T-cell (primary cell): ENCODE results near the gene TPRG1L. TPM values are rescaled to one million over a fixed set of nuclear protein-coding genes. Genes with fewer than 3 reads are reported as not detected.

ENCODE experiments used
- ATAC-seq, 4 experiments: fragments of 200-7000 bp in 3 of 4; fragments of 150-1000 bp in 1 of 4; cut with Tn5 transposase; replicated peaks in 1 of 4; 1 replicate in 3 of 4; 2 replicates in 1 of 4; pipeline ENCODE4 v1.10.0; 2021; ENCODE audit warnings: moderate library complexity in 3 of 4, mild to moderate bottlenecking in 2 of 4, moderate number of reproducible peaks in 1 of 4
- CTCF ChIA-PET, 2 donors: fragments of 300-600 bp; sonication (Branson Sonifier 250); formaldehyde crosslinking; loops; one replicate each; lab custom pipeline; 2022; ENCODE audit warnings: antibody characterized with exemption in 2 of 2; lab: Charles Lee
- POLR2A ChIA-PET, 2 donors: fragments of 300-600 bp; sonication (Branson Sonifier 250); formaldehyde crosslinking; loops; one replicate each; lab custom pipeline; 2022; ENCODE audit warnings: antibody characterized with exemption in 2 of 2; lab: Charles Lee
- DNase-seq, 35 experiments: peaks; one replicate each; pipeline versions ENCODE4 v3.0.0 to v3.0.0-alpha.2; 2013 to 2023
- H3K27ac ChIP-seq: one replicate; pipeline ENCODE4 v1.5.1; 2013; ENCODE audit warnings: low read length
- H3K27me3 ChIP-seq, 2 experiments: replicated peaks in 1 of 2; 1 replicate in 1 of 2; 2 replicates in 1 of 2; pipeline versions ENCODE4 v1.6.1 to v1.7.0; 2013; ENCODE audit warnings: low read length in 1 of 2, mixed read lengths in 1 of 2; ENCODE audit not compliant: control insufficient read depth in 2 of 2, insufficient read depth in 2 of 2; ENCODE audit errors: extremely low read depth in 1 of 2
- H3K36me3 ChIP-seq, 2 donors: 1 replicate in 1 of 2; 2 replicates in 1 of 2; pipeline versions ENCODE4 v1.6.1 to v1.7.0; 2013; ENCODE audit warnings: low read length in 1 of 2; ENCODE audit not compliant: control insufficient read depth in 2 of 2, insufficient read depth in 1 of 2; ENCODE audit errors: extremely low read depth in 1 of 2
- H3K4me1 ChIP-seq, 2 experiments: 1 replicate in 1 of 2; 2 replicates in 1 of 2; pipeline versions ENCODE4 v1.6.1 to v1.7.0; 2013; ENCODE audit warnings: low read length in 2 of 2, mixed read lengths in 1 of 2; ENCODE audit not compliant: insufficient read depth in 2 of 2, control insufficient read depth in 1 of 2; ENCODE audit errors: extremely low read depth in 1 of 2
- H3K4me3 ChIP-seq, 2 donors: 1 replicate in 1 of 2; 2 replicates in 1 of 2; pipeline versions ENCODE4 v1.5.1 to v1.7.0; 2013; ENCODE audit warnings: mild to moderate bottlenecking in 2 of 2, low read length in 1 of 2, moderate library complexity in 1 of 2; ENCODE audit not compliant: control insufficient read depth in 1 of 2; ENCODE audit errors: extremely low read depth in 1 of 2
- H3K9me3 ChIP-seq: 2 replicates; pipeline ENCODE4 v1.7.0; 2013
- H3K27ac Mint-ChIP-seq, 2 donors: one replicate each; pipeline ENCODE4 v1.8.0; 2020 to 2021; ENCODE audit warnings: mild to moderate bottlenecking in 2 of 2, mixed read lengths in 2 of 2
- H3K27me3 Mint-ChIP-seq, 2 donors: one replicate each; pipeline ENCODE4 v1.8.0; 2021 to 2022; ENCODE audit warnings: mixed read lengths in 2 of 2
- H3K36me3 Mint-ChIP-seq: one replicate; pipeline ENCODE4 v1.8.0; 2021; ENCODE audit warnings: mixed read lengths
- H3K4me1 Mint-ChIP-seq, 3 donors: one replicate each; pipeline ENCODE4 v1.8.0; 2020 to 2022; ENCODE audit warnings: mixed read lengths in 3 of 3, mild to moderate bottlenecking in 1 of 3
- H3K4me3 Mint-ChIP-seq, 3 donors: one replicate each; pipeline ENCODE4 v1.8.0; 2020 to 2022; ENCODE audit warnings: mild to moderate bottlenecking in 3 of 3, mixed read lengths in 3 of 3, moderate library complexity in 3 of 3
- H3K9me3 Mint-ChIP-seq, 3 donors: one replicate each; pipeline ENCODE4 v1.8.0; 2020 to 2022; ENCODE audit warnings: mixed read lengths in 3 of 3
- WGBS: methylation state at CpG from one replicate; pipeline ENCODE4 v1.1.5; 2013; ENCODE audit warnings: missing lambda C conversion rate; ENCODE audit not compliant: insufficient coverage; 5-methylcytosine and 5-hydroxymethylcytosine counted together
- total RNA-seq, 35 experiments: library from RNA in 6 of 35; stranded (reverse) in 6 of 35; fragments of 120-200 nt in 1 of 35; gene quantifications; one replicate each; pipeline versions ENCODE4 v1.2.1 to v1.2.4 and lab custom pipeline; 2013 to 2026

The TPRG1L gene
- total RNA-seq, 5 donors from 2014 or later (not counting 1 experiment from before 2014, with no cell fraction given), result 36.7 to 48.5 (median 45.4) TPM

DNA sequence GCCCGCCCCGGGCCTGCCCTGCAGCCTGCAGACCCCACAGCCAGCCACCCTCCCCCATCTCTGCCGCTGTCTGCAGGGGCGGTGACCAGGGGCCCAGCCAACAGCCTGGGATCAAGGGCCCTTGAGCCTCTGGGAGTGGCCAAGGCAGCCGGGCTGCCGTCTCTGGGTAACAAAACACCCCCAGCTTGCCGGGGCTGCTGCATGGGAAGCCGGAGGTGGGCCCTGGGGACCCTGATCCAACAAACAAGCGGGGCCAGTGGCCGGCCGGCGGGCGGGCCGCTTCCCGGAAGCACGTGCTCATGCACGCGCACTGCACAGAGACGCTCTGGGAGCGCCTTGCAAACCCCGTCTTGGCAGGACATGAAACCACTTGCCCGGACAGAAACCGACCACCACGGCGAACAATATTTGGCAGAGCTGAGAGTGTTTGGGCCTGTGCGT, 26.7 kb upstream of the TPRG1L start:
- H3K4me1 ChIP-seq, result peaks cover 18 to 35% of the 10 kb centered on the region in 2 experiments
- Mint-ChIP-seq H3K4me1 (peaks cover 15 to 24% (median 22%) of the 10 kb centered on the region in 3 donors), H3K27me3 (peaks cover 0 to 7% of the 10 kb centered on the region in 2 donors), H3K9me3 (no peaks in the 10 kb centered on the region), H3K27ac (peak overlapping the region in 1 of 2 donors; percentile 98), H3K36me3 (no peaks in the 10 kb centered on the region), H3K4me3 (peak overlapping the region; percentile 73 to 89 (median 74))
- ATAC-seq (peak in 1 of 4 experiments; percentile 31), DNase-seq (peak in 1 of 35 experiments; percentile 30)
- no peak overlapping the region for H3K27ac ChIP-seq
- peaks cover 0 to 35% of the 10 kb centered on the region in 2 experiments for H3K27me3 ChIP-seq
- H3K9me3 ChIP-seq, result no peaks in the 10 kb centered on the region
- H3K4me3 ChIP-seq, result peak overlapping the region; percentile 27 to 38
- 49% methylated on average over 19 of the region's 26 CpGs for WGBS
- ChIA-PET CTCF (no interaction called here), POLR2A (no interaction called here)
- no peaks in the 10 kb centered on the region for H3K36me3 ChIP-seq

- POLR2A ChIA-PET, result no interaction called here
- 50% methylated on average over 17 of the region's 30 CpGs for WGBS
- H3K4me3 Mint-ChIP-seq, result peak overlapping the region; percentile 28 to 89 (median 73)
- peaks cover 15 to 24% (median 22%) of the 10 kb centered on the region in 3 donors for H3K4me1 Mint-ChIP-seq
- no peak overlapping the region for H3K4me3 ChIP-seq
- peaks cover 18 to 35% of the 10 kb centered on the region in 2 experiments for H3K4me1 ChIP-seq
- no peaks in the 10 kb centered on the region for H3K36me3 ChIP-seq
- peaks cover 0 to 7% of the 10 kb centered on the region in 2 donors for H3K27me3 Mint-ChIP-seq
- H3K27ac Mint-ChIP-seq, result peak overlapping the region in 1 of 2 donors; percentile 98
- CTCF ChIA-PET, result no interaction called here
- H3K9me3 Mint-ChIP-seq, result no peaks in the 10 kb centered on the region
- no peaks in the 10 kb centered on the region for H3K9me3 ChIP-seq
- no peak for ATAC-seq
- no peak overlapping the region for H3K27ac ChIP-seq
- peaks cover 0 to 40% of the 10 kb centered on the region in 2 experiments for H3K27me3 ChIP-seq
- DNase-seq, result peak in 1 of 35 experiments; percentile 19
- H3K36me3 Mint-ChIP-seq, result no peaks in the 10 kb centered on the region
Observed at GRCh38 chr1:3598522-3599285, 26.1 kb upstream of the TPRG1L start.

DNA sequence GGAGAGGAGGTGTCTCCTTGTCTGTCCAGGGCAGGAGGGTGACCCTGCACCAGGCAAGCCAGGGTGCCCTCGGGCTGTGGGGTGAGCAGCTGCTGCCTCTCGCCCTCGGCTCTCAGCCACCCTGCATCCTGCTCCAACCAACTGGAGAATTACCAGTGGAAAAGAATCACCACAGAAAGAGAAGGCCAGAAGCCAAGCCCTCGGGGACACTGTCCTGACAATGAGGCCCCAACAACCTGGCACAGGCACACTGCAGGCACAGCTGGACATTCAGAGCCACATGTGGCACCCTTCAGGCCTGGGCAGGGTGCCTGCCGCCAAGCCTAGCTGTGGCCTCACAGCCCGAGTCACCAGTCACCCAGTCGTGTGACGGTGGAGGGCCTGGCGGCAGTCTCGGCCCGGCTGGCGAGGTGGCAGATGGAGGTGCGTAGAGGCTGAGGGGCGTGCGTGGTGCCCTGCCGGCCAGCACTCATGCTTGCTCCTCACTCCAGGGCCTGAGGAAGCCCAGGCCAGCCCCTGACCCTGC, 25.5 kb upstream of the TPRG1L start:
- peaks cover 0 to 46% of the 10 kb centered on the region in 2 experiments for H3K27me3 ChIP-seq
- H3K27ac Mint-ChIP-seq, result peak overlapping the region; percentile 22 to 23
- H3K4me1 Mint-ChIP-seq, result peaks cover 15 to 24% (median 22%) of the 10 kb centered on the region in 3 donors
- ATAC-seq (no peak), DNase-seq (no peak)
- H3K36me3 ChIP-seq, result no peaks in the 10 kb centered on the region
- H3K27me3 Mint-ChIP-seq, result peaks cover 0 to 7% of the 10 kb centered on the region in 2 donors
- POLR2A ChIA-PET, result no interaction called here
- H3K36me3 Mint-ChIP-seq, result no peaks in the 10 kb centered on the region
- H3K9me3 Mint-ChIP-seq, result no peaks in the 10 kb centered on the region
- no peak overlapping the region for H3K4me3 ChIP-seq
- 88% methylated on average over 16 of the region's 16 CpGs for WGBS
- CTCF ChIA-PET, result no interaction called here
- no peaks in the 10 kb centered on the region for H3K9me3 ChIP-seq
- H3K4me3 Mint-ChIP-seq, result peak overlapping the region in 1 of 3 donors; percentile 89
- peaks cover 18 to 35% of the 10 kb centered on the region in 2 experiments for H3K4me1 ChIP-seq
- no peak overlapping the region for H3K27ac ChIP-seq

DNA sequence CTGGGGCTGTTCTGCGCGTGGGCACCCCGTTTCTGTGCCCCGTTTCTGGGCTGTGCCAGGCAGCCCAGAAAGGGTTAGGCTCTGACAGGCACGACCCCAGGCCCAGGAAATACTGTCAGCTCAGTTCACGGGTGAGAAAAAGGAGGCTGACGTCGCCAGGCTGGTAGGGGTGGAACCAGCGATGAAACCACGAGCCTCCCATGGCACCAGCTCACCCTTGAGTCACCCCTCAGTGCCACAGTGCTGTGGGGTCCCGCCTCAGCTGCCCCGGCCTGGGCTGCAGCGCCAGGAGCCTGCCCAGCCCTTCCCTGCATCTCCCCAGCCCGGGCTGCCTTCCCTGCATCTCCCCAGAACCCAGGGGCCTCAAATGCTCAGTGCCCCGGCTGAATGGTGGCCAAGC, 25.0 kb upstream of the TPRG1L start:
- H3K36me3 ChIP-seq, result no peaks in the 10 kb centered on the region
- ATAC-seq, result no peak
- H3K27me3 Mint-ChIP-seq, result peaks cover 0 to 7% of the 10 kb centered on the region in 2 donors
- H3K4me1 ChIP-seq, result peaks cover 18 to 35% of the 10 kb centered on the region in 2 experiments
- H3K4me1 Mint-ChIP-seq, result peaks cover 15 to 24% (median 22%) of the 10 kb centered on the region in 3 donors
- WGBS, result 77% methylated on average over 12 of the region's 15 CpGs
- peaks cover 0 to 46% of the 10 kb centered on the region in 2 experiments for H3K27me3 ChIP-seq
- H3K27ac ChIP-seq, result no peak overlapping the region
- no peaks in the 10 kb centered on the region for H3K9me3 ChIP-seq
- peak overlapping the region in 1 of 2 donors; percentile 44 for H3K27ac Mint-ChIP-seq
- no peak overlapping the region for H3K4me3 ChIP-seq
- no peaks in the 10 kb centered on the region for H3K36me3 Mint-ChIP-seq
- ChIA-PET CTCF (no interaction called here), POLR2A (no interaction called here)
- peak in 1 of 35 experiments; percentile 5 for DNase-seq
- H3K9me3 Mint-ChIP-seq, result no peaks in the 10 kb centered on the region
- H3K4me3 Mint-ChIP-seq, result no peak overlapping the region

DNA sequence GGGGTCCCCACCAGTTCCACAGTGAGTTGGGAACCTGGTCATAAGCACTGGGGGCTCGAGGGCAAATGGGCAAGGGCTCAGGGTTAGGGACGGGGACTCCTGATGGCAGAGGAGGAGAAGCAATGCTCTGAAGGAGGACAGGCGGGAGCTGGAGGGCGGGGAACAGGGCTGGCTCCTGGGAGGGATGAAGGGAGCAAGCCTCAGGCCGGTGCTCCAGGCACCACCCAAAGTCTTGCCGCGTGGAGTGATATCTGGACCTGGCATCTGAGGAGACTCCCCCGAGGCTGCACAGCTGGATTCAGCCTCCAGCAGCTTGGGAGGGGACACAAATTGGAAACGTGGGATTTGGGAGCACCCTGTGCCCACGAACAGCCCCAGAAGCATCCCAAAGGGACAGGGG, 24.5 kb upstream of the TPRG1L start:
- Mint-ChIP-seq H3K27ac (peak overlapping the region in 1 of 2 donors; percentile 44), H3K36me3 (no peaks in the 10 kb centered on the region), H3K4me1 (peaks cover 15 to 24% (median 22%) of the 10 kb centered on the region in 3 donors), H3K27me3 (peaks cover 0 to 7% of the 10 kb centered on the region in 2 donors), H3K4me3 (no peak overlapping the region), H3K9me3 (no peaks in the 10 kb centered on the region)
- Histone ChIP-seq H3K27ac (no peak overlapping the region), H3K36me3 (no peaks in the 10 kb centered on the region), H3K9me3 (no peaks in the 10 kb centered on the region), H3K27me3 (peaks cover 0 to 46% of the 10 kb centered on the region in 2 experiments), H3K4me3 (no peak overlapping the region), H3K4me1 (peaks cover 18 to 35% of the 10 kb centered on the region in 2 experiments)
- ATAC-seq (no peak), DNase-seq (no peak)
- CTCF ChIA-PET, result no interaction called here
- 81% methylated on average over 7 of the region's 10 CpGs for WGBS
- POLR2A ChIA-PET, result no interaction called here

GRCh38 chr1:3601743-3602142, 23.1 kb upstream of the TPRG1L start:
- Mint-ChIP-seq H3K9me3 (no peaks in the 10 kb centered on the region), H3K27me3 (peaks cover 0 to 7% of the 10 kb centered on the region in 2 donors), H3K36me3 (no peaks in the 10 kb centered on the region), H3K4me1 (peaks cover 15 to 24% (median 19%) of the 10 kb centered on the region in 3 donors), H3K4me3 (no peak overlapping the region), H3K27ac (no peak overlapping the region)
- no peaks in the 10 kb centered on the region for H3K36me3 ChIP-seq
- no peak overlapping the region for H3K27ac ChIP-seq
- CTCF ChIA-PET, result no interaction called here
- no peak for ATAC-seq
- H3K9me3 ChIP-seq, result no peaks in the 10 kb centered on the region
- POLR2A ChIA-PET, result no interaction called here
- DNase-seq, result no peak
- peaks cover 18 to 32% of the 10 kb centered on the region in 2 experiments for H3K4me1 ChIP-seq
- H3K4me3 ChIP-seq, result no peak overlapping the region
- WGBS, result 84% methylated on average over 7 of the region's 16 CpGs
- peaks cover 0 to 57% of the 10 kb centered on the region in 2 experiments for H3K27me3 ChIP-seq
